AG10803 (cell line): ENCODE results near the gene NHSL2.

Source experiments
- DNase-seq: peaks from one replicate; pipeline ENCODE4 v3.0.0; 2010; ENCODE audit warnings: low read depth
- H3K4me3 ChIP-seq: 2 replicates; pipeline ENCODE4 v1.5.1; 2011; ENCODE audit warnings: mild to moderate bottlenecking, low read length, control low read depth
- TF ChIP-seq, protein P1 (sequence below): conservative IDR thresholded peaks from 2 replicates; pipeline ENCODE4 v1.5.1; 2011; ENCODE audit warnings: mild to moderate bottlenecking, low read length, control low read depth, inconsistent platforms

NHSL2 gene

GRCh38 chrX:71912156-71912555, 1.5 kb downstream of the NHSL2 start:
- peak overlapping the region; percentile 45; the same call in 1 of the 2 replicates for H3K4me3 ChIP-seq
- no peak for DNase-seq
- TF ChIP-seq, protein P1, sequence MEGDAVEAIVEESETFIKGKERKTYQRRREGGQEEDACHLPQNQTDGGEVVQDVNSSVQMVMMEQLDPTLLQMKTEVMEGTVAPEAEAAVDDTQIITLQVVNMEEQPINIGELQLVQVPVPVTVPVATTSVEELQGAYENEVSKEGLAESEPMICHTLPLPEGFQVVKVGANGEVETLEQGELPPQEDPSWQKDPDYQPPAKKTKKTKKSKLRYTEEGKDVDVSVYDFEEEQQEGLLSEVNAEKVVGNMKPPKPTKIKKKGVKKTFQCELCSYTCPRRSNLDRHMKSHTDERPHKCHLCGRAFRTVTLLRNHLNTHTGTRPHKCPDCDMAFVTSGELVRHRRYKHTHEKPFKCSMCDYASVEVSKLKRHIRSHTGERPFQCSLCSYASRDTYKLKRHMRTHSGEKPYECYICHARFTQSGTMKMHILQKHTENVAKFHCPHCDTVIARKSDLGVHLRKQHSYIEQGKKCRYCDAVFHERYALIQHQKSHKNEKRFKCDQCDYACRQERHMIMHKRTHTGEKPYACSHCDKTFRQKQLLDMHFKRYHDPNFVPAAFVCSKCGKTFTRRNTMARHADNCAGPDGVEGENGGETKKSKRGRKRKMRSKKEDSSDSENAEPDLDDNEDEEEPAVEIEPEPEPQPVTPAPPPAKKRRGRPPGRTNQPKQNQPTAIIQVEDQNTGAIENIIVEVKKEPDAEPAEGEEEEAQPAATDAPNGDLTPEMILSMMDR = no peak

- TF ChIP-seq, protein P1 = no peak
- DNase-seq = no peak
- no peak overlapping the region for H3K4me3 ChIP-seq
Measured at GRCh38 chrX:71913156-71913950, 2.7 kb downstream of the NHSL2 start.

DNA sequence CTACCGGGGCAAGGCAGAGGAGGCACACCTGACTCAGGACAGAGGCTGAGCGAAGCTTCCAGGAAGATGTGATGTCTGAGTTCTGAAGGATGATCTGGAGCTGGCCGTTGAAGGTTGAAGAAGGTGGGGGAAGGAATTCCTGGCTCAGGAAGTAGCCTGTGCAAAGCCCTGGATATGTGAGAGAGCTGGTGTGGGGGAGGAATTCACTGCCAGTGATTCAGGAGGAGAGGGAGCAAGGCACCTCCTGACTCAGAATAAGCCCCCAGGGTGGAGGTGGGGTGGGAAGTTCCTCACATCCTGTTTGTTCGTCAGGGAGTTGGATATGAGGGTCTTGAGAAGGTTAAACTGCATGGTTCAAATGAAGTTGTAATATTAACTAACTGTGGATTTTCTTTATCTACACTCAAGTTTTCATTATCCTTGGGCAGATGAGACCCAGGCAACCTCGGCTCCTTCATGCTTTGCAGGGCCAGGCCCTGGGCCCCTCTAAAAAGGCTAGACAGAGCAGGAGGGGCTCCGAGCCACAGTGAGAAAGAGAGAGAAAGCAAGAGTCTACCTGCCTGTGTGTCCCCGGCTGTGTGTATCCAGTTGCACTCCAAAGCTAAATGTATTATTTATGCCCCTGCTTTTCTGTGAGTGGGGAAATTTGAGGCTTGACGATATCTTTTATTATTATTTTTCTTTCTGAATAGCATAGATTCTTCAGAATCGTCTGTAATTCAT, 7.1 kb downstream of the NHSL2 start:
- TF ChIP-seq, protein P1 = no peak
- DNase-seq = peak; percentile 16
- no peak overlapping the region for H3K4me3 ChIP-seq

GRCh38 chrX:71919431-71919830, 8.8 kb downstream of the NHSL2 start:
- peak; percentile 70 for DNase-seq
- TF ChIP-seq, protein P1 = no peak
- H3K4me3 ChIP-seq = no peak overlapping the region

GRCh38 chrX:71919886-71920285, 9.2 kb downstream of the NHSL2 start:
- TF ChIP-seq, protein P1 = no peak
- no peak for DNase-seq
- H3K4me3 ChIP-seq = no peak overlapping the region

- TF ChIP-seq, protein P1 = no peak
- no peak overlapping the region for H3K4me3 ChIP-seq
- peak; percentile 20 for DNase-seq
Measured at GRCh38 chrX:71922686-71923085, 12.0 kb downstream of the NHSL2 start.

DNA sequence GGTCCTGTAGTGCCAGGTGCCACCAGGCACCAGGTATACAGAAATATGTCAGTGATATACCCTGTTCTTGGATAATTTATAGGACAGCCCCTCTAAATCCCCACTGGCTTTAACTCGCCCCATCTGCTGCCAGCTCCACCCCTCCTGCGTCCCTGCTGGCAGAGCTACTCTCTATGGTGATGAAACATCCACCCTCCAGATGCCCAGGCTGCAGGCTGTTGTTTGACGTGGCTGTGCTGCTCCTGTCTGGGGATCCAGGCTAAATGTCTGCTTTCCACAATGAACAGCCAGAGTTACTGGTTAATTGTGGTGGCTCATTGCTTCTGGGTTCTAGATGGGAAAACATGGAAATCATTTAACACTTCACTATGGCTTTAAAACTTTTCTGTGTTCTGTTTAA, 12.9 kb downstream of the NHSL2 start:
- TF ChIP-seq, protein P1 = no peak
- DNase-seq = peak; percentile 60
- H3K4me3 ChIP-seq = no peak overlapping the region
